Measurements from ENCODE around the gene TRMT6.

Gene TRMT6

GRCh38 chr20:5947276-5947675 is 3.1 kb downstream of the TRMT6 start:
- no peak for DNase-seq (ENCODE audit: low spot score)

DNA sequence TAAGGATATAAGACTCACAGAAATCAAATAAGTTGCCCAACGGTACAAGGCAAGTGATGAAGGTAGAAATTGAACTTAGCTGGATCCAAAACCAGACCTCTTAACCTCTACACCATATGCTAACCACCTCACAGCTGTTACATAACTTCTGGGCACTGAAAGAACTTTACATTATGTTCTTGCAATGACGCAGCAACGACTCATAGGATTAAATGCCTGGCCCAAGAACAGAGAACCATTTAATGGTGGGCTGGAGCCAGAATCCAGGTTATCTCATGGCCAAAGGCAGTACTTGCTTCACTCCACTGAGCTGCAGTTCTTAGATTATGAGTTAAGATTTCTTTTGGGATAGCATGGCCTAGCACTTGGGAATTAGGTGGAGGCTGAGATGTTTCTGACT is 4.4 kb downstream of the TRMT6 start:
- DNase-seq (ENCODE audit: low spot score): peak; percentile 30

DNA sequence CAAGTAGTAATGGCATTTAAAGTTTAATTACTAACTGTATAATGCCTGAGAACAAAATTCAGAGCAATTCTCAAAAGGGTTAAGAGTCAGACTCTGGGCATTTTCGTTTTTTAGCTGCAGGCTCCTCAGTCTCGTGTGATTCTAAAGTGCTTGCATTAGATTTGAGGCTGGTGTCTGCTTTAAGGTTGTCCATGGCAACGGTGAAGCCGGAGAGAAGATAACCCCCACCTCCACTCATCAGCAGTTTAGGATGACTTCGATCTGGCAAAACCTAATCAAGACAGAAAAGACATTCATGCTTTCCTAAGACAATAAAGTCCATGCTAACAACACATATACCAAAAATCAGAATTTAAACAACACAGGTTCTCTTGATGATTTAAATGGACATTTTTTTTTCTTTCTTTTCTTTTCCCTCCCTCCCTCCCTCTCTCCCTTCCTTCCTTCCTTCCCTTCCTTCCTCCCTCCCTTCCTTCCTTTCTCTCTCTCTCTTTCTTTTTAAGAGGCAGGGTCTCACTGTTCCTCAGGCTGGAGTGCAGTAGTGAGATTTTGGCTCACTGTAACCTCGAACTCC is 11.8 kb downstream of the TRMT6 start:
- DNase-seq (ENCODE audit: low spot score): no peak

GRCh38 chr20:5936238-5936637 is 14.1 kb downstream of the TRMT6 start:
- no peak for DNase-seq (ENCODE audit: low spot score)

- no peak for DNase-seq (ENCODE audit: low spot score)
Observed at GRCh38 chr20:5935384-5935783, 14.9 kb downstream of the TRMT6 start.

DNA sequence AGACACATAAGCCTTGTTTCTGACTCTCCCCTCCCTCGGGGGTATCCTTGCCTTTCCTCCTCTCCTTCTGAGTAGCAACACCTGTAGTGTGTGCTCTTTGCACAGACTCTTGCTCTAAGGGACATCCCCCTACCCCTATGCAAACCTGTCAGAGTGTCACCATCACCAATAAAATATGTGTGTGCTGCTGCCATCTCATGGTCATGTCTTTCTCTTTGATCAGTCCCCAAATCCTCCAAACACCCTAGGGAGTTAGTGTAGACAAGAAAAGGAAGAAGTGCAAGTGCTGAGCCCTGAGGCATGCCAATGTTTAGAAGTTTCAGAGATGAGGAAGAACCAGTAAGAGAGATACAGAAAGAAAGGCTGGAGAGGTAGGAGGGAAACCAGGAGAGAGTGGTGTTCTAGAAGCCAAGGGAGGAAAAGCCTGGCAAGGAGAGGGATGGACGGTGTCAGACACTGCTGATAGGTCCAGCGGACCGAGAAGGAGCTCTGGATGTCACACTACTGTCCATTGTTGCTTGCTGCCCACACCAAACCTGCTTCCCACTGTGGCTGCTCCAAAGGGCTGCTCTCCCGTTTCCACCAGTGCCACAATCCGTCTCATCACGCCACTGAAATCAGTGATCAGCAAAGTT is 16.4 kb downstream of the TRMT6 start:
- no peak for DNase-seq (ENCODE audit: low spot score)

GRCh38 chr20:5932796-5933195 is 17.5 kb downstream of the TRMT6 start:
- DNase-seq (ENCODE audit: low spot score): no peak

- DNase-seq (ENCODE audit: low spot score): no peak
Observed at GRCh38 chr20:5931411-5931810, 18.9 kb downstream of the TRMT6 start.

DNA sequence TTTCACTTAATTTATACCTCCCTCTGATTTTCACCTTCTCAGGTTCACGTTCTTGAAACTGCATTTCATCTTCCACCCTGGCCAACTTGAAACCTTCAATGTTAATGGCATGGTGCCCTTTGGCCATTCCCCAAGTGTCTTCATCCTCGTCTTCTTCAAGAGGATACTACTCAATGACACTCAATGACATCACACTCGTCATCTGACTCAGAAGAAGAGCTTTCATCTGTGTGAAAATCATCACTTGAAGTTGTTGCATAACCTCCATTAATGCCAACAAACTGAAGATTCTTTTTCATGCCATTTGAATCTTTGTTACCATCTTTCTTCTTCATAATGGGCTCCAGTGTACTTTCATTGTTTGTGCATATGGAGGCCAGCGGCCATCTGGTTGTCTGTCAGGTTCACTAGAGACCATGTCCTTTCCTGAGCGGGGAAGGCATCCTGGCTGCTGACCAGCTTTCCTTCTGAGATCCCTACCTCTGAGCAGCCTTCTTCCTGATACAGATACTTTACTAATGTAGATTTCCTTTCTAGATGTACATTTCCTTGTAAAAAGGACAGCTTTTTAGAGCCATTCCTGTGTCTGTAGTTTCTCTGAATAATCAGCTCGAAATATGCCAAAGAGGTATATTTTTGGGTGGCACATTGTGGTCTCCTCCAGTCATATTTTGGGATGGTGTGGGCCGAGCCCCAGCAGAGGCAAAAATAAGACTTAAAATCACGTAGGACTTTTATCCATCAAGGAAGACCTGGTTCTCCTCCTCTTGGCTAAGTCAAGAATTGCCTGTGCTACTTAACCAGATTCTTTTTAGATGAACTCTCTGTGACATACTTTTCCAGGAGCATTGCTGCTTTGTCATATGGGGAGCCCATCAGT is 21.3 kb downstream of the TRMT6 start:
- no peak for DNase-seq (ENCODE audit: low spot score)

DNA sequence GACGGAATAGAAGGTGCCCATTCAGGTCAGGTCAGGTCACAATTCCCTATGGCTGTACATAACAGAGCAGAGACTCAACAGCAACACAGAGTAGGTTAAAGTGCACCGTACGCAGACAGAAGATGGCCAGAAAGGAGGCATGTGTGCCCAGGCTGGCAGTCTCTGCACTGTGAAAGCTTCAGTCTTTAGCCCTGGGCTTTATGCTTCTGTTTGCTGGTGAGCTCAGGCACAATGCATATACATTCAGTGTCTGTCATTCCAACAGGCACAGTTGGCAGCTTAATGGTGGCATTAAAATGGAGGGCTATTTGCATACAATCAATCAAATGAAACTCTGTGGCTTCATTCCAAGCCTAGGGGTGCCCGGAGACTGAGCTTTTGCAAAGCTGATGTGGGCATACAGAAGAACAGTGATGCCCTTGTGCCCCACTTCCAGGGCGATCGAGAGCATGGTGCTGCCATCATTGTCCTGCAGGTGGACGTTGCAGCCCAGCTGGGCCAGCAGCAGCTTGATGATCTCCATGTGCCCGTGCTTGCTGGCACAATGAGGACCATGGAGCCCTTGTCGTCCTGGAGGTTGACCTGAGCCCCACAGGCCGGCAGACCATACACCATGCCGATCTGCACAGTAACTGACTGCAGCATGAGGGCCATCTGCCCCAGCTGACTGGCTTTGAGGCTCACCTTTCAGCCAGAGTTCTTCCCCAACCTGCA is 22.4 kb downstream of the TRMT6 start:
- no peak for DNase-seq (ENCODE audit: low spot score)

DNA sequence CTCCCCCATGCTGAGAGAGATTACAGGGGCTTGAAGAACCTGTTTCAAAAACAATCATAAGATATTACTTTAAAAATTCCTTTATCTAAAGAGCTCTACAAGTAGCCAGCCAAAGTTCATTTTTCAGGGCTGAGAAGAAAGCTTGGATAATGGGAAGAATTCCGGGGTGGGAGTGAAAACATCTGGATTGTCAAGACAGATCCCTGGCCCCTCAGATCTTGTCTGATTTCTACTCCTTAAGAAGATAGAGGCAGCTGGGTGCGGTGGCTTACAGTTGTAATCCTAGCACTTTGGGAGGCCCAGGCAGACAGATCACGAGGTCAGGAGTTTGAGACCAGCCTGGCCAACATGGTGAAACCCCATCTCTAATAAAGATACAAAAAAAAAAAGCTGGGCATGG is 24.8 kb downstream of the TRMT6 start:
- no peak for DNase-seq (ENCODE audit: low spot score)

DNA sequence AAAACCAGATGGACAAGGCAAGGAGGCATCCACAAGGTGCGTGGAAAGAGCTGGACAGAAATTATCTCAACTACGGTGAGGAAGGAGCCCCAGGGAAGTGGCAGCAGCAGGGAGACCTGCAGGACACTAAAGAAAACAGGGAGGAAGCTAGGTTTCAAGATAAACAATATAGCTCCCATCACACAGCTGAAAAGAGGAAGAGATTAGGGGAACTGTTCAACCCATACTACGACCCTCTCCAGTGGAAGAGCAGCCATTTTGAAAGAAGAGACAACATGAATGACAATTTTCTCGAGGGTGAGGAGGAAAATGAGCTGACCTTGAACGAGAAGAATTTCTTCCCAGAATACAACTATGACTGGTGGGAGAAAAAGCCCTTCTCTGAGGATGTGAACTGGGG is 26.8 kb downstream of the TRMT6 start:
- no peak for DNase-seq (ENCODE audit: low spot score)

- no peak for DNase-seq (ENCODE audit: low spot score)
Observed at GRCh38 chr20:5920581-5920980, 29.8 kb downstream of the TRMT6 start.

DNA sequence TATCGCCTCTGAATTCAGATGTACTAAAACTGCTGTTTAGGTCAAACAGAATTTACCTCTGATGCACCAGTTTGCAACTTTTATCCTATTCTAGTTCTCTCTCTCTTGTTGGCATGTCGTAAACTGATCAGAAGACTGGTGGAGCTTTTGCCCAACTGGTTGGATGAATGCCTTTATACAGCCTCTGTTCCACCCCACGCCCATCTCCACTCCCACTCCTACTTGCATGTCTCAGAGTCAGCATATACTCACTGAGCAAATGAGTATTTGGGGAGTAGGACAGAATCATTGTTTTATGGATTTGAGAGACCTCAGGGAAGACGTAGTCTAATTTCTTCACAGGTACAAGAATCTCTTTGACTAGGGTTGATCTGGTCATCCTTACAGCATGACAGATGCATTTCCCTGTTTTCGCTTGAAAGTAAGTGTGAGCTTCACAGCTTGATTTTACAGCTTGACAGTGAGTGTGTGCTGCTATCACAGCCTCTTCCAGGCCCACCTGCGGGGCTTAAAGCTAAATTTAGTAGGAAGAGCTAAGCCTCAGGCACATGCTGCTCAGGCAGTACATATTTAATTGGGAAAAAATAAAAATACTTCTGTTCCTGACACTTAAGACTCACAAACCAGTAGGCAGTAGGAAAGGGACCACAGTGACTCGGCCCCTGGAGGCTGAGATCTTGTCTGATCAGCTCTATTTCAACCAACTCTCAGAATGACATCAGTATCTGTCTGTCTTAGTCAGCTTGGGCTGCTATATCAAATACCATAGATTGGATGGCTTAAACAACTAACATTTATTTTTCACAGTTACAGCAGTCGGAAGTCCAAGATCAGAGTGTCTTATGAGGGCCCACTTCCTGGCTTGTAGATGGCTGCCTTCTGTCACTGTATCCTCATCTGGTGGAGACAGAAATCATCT is 30.4 kb downstream of the TRMT6 start:
- no peak for DNase-seq (ENCODE audit: low spot score)

DNA sequence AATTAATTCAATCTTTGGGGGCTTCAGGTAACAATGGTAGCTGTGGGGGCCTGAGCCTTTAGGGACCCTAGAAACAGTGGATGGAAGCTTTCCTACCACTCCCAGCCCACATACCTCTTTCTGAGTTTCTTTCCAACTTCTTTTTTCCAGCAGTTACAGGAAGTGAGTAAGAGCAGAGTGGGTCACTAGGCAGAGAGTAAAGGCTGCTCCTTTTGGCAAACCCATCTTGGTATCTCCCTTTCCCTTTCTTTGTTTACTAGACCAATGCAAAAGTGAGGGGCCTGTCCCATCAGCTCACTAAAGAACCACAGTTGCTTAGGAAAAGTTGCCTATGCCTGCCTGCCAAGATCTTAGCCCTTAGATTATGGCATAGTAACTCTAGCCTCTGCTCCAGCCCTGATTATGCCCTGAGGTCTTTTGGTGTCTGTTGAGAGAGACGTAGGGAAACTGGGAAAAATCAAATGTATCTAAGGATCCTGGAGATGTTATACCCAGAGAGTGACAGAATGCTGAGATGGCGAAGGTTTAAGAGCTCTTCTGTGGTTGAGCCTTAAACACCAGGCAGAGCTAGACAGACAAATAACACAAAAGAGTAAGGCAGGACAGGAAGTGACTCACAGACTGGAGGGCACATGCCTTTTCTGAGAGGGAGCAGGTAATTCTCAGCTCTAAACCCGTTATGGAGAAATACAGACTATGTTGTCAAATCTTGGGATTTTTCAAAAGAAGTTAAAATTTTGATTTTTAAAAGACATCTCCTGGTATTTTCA is 31.3 kb downstream of the TRMT6 start:
- peak; percentile 69 for DNase-seq (ENCODE audit: low spot score)

DNA sequence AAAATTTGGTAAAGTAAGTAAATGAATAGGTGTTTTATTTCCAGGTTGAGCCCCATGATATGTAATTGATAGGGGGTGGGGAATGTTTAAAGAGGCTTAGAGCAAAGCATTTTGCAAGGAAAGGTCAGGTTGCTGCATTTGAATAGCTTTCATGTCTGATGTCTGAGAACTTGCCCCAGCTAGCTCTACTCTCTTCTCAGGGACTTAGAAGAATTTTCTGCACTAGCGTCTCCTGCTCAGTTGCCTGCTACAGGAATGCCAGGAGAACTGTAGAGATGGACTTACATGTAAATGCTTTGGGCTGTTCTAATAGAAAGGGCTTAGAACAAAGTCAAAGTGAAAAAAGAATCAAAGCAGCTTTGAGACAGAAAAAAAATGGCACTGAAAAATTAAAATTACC is 35.5 kb downstream of the TRMT6 start:
- no peak for DNase-seq (ENCODE audit: low spot score)

- DNase-seq (ENCODE audit: low spot score): no peak
Observed at GRCh38 chr20:5913166-5913565, 37.2 kb downstream of the TRMT6 start.

DNA sequence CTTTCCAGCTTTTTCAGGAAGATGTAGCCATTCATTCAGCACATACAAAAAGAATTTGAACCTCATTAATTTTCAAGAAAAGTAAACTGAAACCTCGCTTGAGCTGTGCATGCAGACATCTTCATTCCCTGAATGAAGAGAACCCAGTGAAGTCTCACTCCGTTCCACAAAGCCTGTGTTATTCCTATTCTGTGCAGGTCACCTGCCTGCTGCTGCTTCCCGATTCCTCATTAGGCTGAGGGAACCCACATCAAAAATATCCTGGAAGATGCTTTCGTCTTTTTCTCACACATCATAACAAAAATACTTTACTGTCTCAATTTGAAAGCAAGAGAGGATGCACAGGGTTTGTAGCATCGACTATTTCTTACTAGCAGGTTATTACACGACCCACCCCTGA is 40.1 kb downstream of the TRMT6 start:
- DNase-seq (ENCODE audit: low spot score): no peak

DNA sequence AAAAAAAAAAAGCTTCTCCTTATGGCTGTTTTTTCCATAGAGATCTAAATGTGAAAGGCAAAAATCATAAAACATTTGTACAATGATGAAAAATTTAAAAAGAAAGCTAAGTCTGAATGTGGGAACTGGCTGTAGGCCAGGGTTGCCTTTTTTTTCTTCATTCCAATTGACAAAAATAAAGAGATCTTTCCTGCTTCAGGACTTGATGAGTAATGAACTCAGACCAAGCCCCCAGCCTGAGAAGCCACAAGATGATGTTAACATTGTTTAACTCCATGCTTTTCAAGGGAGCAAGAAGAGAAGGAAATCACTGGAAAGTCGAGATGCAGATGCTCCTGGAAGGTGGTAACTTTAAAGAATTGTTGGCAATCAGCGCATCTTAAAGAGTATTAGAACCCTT is 41.4 kb downstream of the TRMT6 start:
- DNase-seq (ENCODE audit: low spot score): no peak

DNA sequence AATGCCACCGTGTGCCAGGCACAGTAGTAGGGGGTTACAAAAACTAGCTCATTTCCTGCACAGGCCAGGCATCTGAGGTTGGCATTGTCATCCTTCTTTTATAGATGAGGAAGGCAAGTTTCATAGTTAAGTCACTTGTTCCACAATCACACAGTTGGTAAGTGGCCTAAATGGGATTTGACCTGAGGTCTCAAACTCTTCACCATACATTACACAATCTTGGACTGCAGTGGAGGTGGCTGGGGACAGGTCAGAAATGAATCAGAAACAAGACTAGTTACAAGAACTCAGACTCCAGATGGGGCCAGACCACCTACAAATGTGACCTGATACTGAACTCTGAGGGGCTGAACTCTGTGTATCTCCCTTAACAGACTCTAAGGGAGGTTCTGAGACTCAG is 49.4 kb downstream of the TRMT6 start:
- no peak for DNase-seq (ENCODE audit: low spot score)

DNA sequence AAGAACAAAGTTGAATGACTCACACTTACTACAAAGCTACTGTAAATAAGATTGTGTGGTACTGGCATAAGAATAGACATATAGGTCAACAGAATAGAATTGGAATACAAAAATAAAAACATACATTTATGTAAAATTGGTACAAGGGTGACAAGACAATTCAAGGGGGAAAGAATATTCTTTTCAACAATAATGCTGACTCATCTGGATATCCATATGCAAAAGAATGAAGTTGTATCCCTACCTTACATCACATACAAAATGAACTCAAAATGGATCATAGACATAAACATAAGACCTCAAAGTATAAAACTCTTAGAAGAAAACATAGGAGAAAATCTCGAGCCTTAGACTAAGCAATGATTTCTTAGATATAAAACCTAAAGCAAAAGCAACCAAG is 50.9 kb downstream of the TRMT6 start:
- no peak for DNase-seq (ENCODE audit: low spot score)
